Measurements from ENCODE around the gene EFHC2.
"Not testable (repeated sequence)": the region's sequence is repeated elsewhere in the genome, so short reads cannot be mapped to it uniquely, and the experiment has no call there.

Gene EFHC2

DNA sequence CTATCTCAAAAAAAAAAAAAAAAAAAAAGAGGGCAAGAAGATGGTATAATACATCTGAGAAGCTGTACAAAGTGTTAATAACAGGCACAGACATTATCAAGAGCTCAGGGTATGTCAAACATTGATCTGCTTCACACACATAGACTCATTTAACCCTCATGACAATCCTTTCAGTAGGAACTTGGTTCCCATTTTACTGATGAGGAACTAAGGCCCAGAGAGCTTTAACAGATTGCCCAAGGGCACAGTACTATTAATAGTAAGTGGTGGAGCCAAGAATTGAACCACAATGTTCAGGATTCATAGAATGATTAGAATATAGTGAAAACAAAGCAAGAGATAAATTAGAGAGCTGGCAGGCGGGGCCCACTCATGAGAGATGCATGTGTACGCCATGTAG lies 154.4 kb downstream of the EFHC2 start:
- Histone ChIP-seq H3K27ac (ENCODE audit: low read length) (no peak overlapping the region), H3K9me3 (ENCODE audit: insufficient read depth, low read length) (no peaks in the 10 kb centered on the region), H3K4me3 (ENCODE audit: low read length) (no peak overlapping the region), H2AFZ (ENCODE audit: low read depth, low read length) (no peak overlapping the region), H3K36me3 (replicated peaks; ENCODE audit: low read depth, low read length) (no peaks in the 10 kb centered on the region), H3K4me1 (ENCODE audit: low read length) (no peaks in the 10 kb centered on the region), H3K4me2 (ENCODE audit: low read length) (no peak overlapping the region), H3K9ac (ENCODE audit: low read length) (no peak overlapping the region), H3K79me2 (ENCODE audit: low read length) (no peaks in the 10 kb centered on the region), H3K27me3 (ENCODE audit: low read depth, low read length) (no peaks in the 10 kb centered on the region), H4K20me1 (ENCODE audit: insufficient read depth, low read length) (no peaks in the 10 kb centered on the region)
- TF ChIP-seq CTCF (IDR thresholded peaks at IDR 0.05; ENCODE audit: low read depth, low read length) (no peak), EZH2phosphoT487 (IDR thresholded peaks at IDR 0.05; ENCODE audit: low read depth) (no peak)

DNA sequence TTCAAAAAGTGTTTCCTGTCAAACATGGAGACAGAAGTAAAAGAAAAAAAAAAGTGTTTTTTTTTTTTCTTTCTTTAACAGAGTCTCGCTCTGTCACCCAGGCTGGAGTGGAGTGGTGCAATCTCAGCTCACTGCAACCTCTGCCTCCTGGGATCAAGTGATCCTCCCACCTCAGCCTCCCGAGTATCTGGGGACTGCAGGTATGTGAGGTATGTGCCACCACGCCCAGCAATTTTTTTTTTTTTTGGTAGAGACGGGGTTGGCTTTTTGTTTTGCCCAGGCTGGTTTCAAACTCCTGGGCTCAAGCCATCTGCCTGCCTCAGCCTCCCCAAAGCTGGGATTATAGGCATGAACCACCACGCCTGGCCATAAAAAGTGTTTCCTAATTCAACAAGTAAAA lies 155.6 kb downstream of the EFHC2 start:
- H2AFZ ChIP-seq (ENCODE audit: low read depth, low read length); H3K4me1 ChIP-seq (ENCODE audit: low read length); H4K20me1 ChIP-seq (ENCODE audit: insufficient read depth, low read length); H3K9me3 ChIP-seq (ENCODE audit: insufficient read depth, low read length); H3K4me2 ChIP-seq (ENCODE audit: low read length); H3K4me3 ChIP-seq (ENCODE audit: low read length); H3K9ac ChIP-seq (ENCODE audit: low read length); H3K27ac ChIP-seq (ENCODE audit: low read length); H3K27me3 ChIP-seq (ENCODE audit: low read depth, low read length); H3K79me2 ChIP-seq (ENCODE audit: low read length); H3K36me3 ChIP-seq (replicated peaks; ENCODE audit: low read depth, low read length): not testable (repeated sequence)

DNA sequence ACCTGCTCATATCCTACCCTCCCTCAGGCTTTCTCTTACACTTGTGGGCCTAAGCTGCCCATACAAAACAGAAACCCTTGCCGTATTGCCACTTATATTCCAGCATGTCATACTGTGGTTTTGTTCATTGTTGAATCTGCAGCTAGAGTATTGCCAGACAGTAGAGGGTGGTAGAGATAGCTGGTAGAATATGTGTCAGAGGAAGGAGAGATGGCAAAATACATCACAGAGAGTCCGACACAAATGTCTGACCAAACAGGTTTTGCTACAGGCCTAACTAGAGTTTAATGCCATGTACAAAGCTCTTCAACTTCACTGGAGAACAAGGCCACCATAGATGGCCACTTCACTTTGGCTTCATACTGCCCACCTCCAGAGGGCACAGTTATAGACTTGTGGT lies 160.1 kb downstream of the EFHC2 start:
- Histone ChIP-seq H3K4me2 (ENCODE audit: low read length) (no peak overlapping the region), H3K36me3 (replicated peaks; ENCODE audit: low read depth, low read length) (no peaks in the 10 kb centered on the region), H2AFZ (ENCODE audit: low read depth, low read length) (no peak overlapping the region), H3K9ac (ENCODE audit: low read length) (no peak overlapping the region), H4K20me1 (ENCODE audit: insufficient read depth, low read length) (no peaks in the 10 kb centered on the region), H3K27me3 (ENCODE audit: low read depth, low read length) (no peaks in the 10 kb centered on the region), H3K4me3 (ENCODE audit: low read length) (no peak overlapping the region), H3K4me1 (ENCODE audit: low read length) (no peaks in the 10 kb centered on the region), H3K79me2 (ENCODE audit: low read length) (no peaks in the 10 kb centered on the region), H3K9me3 (ENCODE audit: insufficient read depth, low read length) (no peaks in the 10 kb centered on the region), H3K27ac (ENCODE audit: low read length) (no peak overlapping the region)
- TF ChIP-seq CTCF (IDR thresholded peaks at IDR 0.05; ENCODE audit: low read depth, low read length) (no peak), EZH2phosphoT487 (IDR thresholded peaks at IDR 0.05; ENCODE audit: low read depth) (no peak)

DNA sequence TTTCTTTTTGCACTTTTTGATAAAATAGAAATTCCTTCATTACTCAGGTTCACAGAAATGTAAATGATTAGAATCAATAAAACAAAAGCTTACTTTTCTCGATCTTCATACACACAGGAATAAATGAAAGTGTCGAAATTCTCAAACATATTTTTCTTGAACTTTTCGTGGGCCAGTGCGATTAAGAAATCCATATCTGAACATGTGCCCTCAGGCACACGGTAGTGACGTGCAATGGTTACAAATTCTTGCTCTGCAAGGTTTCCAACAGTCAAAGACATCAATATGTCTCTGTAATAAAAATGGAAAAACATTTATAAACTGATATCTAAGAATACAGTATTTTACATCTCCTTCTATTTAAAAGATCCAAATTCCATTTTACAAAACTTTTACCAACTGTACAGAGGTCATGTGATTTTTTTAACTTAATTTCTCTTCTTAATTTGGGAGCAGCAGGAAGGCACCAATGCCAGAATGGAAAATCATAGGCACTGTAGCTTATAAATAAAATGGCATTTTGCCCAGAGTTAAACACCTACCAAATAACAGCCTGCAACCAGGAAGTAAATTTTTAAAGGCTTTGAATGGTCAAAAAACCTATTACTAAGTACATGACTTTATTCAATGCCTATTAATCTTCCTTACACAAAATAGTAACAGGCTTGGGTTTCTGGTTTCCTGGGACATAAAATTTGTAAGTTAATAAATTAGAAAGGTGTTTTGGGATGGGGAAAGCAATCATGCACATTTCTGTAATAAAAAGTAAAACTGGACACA lies 165.0 kb downstream of the EFHC2 start:
- Histone ChIP-seq H3K36me3 (replicated peaks; ENCODE audit: low read depth, low read length) (no peaks in the 10 kb centered on the region), H3K9ac (ENCODE audit: low read length) (no peak overlapping the region), H3K4me3 (ENCODE audit: low read length) (no peak overlapping the region), H2AFZ (ENCODE audit: low read depth, low read length) (no peak overlapping the region), H3K27ac (ENCODE audit: low read length) (no peak overlapping the region), H3K4me1 (ENCODE audit: low read length) (no peaks in the 10 kb centered on the region), H3K4me2 (ENCODE audit: low read length) (no peak overlapping the region), H3K9me3 (ENCODE audit: insufficient read depth, low read length) (no peaks in the 10 kb centered on the region), H4K20me1 (ENCODE audit: insufficient read depth, low read length) (no peaks in the 10 kb centered on the region), H3K27me3 (ENCODE audit: low read depth, low read length) (no peaks in the 10 kb centered on the region), H3K79me2 (ENCODE audit: low read length) (no peaks in the 10 kb centered on the region)
- TF ChIP-seq EZH2phosphoT487 (IDR thresholded peaks at IDR 0.05; ENCODE audit: low read depth) (no peak), CTCF (IDR thresholded peaks at IDR 0.05; ENCODE audit: low read depth, low read length) (no peak)
